PC-3 (cell line): ENCODE data around the gene VPS37D.

Experiments used
- EZH2 ChIP-seq: fragments of 300-600 bp; sonication (generic); IDR thresholded peaks from one replicate; pipeline ENCODE4 v1.6.1; 2017; ENCODE audit warnings: antibody characterized with exemption, mild to moderate bottlenecking, low read length; ENCODE audit not compliant: unreplicated experiment
- TF ChIP-seq, protein P1 (sequence below): fragments of 300-600 bp; sonication (generic); conservative IDR thresholded peaks from 2 replicates; pipeline ENCODE4 v1.5.1; 2017; ENCODE audit warnings: antibody characterized with exemption, low read depth, mild to moderate bottlenecking, low read length

DNA sequence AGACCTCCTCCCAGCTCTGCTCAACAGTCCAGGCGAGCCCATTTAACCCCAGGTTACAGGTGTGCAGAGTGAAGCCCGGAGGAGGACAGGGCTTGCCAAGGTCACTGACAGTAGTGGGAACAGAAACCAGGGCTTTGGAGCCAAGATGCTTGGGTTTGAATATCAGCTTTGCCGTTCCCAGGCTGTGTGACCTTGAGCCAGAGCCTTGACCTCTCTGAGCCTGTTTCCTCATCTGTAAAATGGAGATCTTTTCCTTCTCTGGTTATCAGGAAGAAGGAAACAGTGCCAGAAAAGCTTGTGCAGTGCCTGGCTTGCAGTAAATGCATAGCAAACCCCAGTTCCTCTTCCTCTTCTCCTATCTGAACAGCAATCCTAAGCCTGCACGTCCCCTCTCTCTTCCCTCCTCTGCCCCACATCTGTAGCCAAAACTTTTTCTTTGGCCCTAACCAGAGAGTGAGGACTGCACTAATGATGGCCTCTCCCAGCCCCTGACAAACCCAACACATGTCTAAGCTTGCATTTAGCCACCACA lies 21.9 kb upstream of the VPS37D start:
- TF ChIP-seq, protein P1, sequence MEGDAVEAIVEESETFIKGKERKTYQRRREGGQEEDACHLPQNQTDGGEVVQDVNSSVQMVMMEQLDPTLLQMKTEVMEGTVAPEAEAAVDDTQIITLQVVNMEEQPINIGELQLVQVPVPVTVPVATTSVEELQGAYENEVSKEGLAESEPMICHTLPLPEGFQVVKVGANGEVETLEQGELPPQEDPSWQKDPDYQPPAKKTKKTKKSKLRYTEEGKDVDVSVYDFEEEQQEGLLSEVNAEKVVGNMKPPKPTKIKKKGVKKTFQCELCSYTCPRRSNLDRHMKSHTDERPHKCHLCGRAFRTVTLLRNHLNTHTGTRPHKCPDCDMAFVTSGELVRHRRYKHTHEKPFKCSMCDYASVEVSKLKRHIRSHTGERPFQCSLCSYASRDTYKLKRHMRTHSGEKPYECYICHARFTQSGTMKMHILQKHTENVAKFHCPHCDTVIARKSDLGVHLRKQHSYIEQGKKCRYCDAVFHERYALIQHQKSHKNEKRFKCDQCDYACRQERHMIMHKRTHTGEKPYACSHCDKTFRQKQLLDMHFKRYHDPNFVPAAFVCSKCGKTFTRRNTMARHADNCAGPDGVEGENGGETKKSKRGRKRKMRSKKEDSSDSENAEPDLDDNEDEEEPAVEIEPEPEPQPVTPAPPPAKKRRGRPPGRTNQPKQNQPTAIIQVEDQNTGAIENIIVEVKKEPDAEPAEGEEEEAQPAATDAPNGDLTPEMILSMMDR, result no peak
- no peak for TF ChIP-seq EZH2
